IMR-90 (cell line): ENCODE data around the gene FAM89A.

Source experiments
- BHLHE40 ChIP-seq: fragments of 150-350 bp; IDR thresholded peaks from 2 replicates; pipeline ENCODE4 v1.6.1; 2016; ENCODE audit warnings: mild to moderate bottlenecking, low read depth, low read length
- CEBPB ChIP-seq: IDR thresholded peaks from 2 replicates; pipeline ENCODE4 v1.6.1; 2012; ENCODE audit warnings: low read depth, low read length, improper control_type of control experiment
- CHD1 ChIP-seq: IDR thresholded peaks from 2 replicates; pipeline ENCODE4 v1.6.1; 2012; ENCODE audit warnings: low read depth, low read length, improper control_type of control experiment
- MAFK ChIP-seq: IDR thresholded peaks from 2 replicates; pipeline ENCODE4 v1.6.1; 2012; ENCODE audit warnings: low read depth, low read length, improper control_type of control experiment
- MAZ ChIP-seq: IDR thresholded peaks from 2 replicates; pipeline ENCODE4 v1.6.1; 2012; ENCODE audit warnings: low read depth, mild to moderate bottlenecking, low read length, improper control_type of control experiment, moderate library complexity, borderline replicate concordance
- NFE2L2 ChIP-seq: fragments of 150-350 bp; IDR thresholded peaks from 2 replicates; pipeline ENCODE4 v1.6.1; 2016; ENCODE audit warnings: low read depth, mild to moderate bottlenecking, low read length
- POLR2A ChIP-seq: IDR thresholded peaks from 2 replicates; pipeline ENCODE4 v1.6.1; 2012; ENCODE audit warnings: mild to moderate bottlenecking, low read depth, low read length
- RCOR1 ChIP-seq: IDR thresholded peaks from 2 replicates; pipeline ENCODE4 v1.6.1; 2012; ENCODE audit warnings: mild to moderate bottlenecking, low read length, improper control_type of control experiment; ENCODE audit not compliant: insufficient replicate concordance
- RFX5 ChIP-seq: IDR thresholded peaks from 2 replicates; pipeline ENCODE4 v1.8.0; 2012; ENCODE audit warnings: low read depth, mild to moderate bottlenecking, low read length, moderate library complexity
- SMC3 ChIP-seq: fragments of 150-350 bp; IDR thresholded peaks from 2 replicates; pipeline ENCODE4 v1.6.1; 2016; ENCODE audit warnings: low read depth, mild to moderate bottlenecking, antibody characterized with exemption, low read length, moderate library complexity
- TF ChIP-seq, protein P1 (sequence below): fragments of 150-350 bp; IDR thresholded peaks from 2 replicates; pipeline ENCODE4 v1.6.1; 2016; ENCODE audit warnings: low read depth, mild to moderate bottlenecking, low read length, moderate library complexity, borderline replicate concordance
- TF ChIP-seq, protein P2 (sequence below): conservative IDR thresholded peaks from 2 replicates; pipeline ENCODE4 v1.5.1; 2012; ENCODE audit warnings: mild to moderate bottlenecking, low read depth, low read length, improper control_type of control experiment

DNA sequence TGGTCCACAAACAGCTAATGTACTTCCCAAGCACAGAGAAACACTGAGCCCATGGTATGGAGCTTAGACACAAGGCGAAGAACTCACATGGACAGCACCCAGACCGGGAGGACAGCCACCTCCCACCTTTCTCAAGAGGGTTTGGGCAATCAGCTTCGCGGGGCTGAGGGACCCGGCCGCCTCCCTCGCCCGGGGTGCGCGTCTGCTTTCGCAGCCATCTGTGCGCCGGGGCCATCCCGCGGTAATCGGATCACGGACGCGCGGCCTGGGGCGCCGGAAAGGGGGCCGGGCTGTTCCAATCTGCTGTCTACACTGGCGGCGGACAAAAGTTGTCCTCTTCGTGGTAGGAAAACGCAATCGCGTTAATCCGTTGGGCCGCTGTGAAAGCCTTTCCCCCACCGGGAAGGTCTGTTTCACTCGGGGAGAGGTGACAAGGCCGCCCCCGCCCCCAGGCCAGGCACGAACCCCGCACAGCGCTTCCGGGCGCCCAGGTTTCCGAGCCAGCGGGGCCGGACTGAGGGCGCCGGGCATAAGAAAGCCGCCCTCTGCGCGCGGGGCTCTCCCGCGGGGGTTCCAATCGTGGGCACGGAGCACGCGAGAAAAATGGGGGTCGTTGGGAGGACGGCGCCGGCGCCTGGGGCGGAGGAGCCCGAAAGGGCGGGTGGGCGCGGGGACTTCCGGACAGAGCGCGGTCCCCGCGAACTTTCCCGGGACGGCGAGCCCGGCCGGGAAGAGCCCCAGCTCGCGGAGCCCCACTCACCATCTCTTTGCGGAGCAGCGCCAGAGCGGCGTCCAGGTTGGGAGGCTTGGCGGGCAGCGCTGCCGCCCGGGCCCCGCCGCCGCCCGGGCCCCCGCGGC is 664 bp downstream of the FAM89A start:
- TF ChIP-seq, protein P1, sequence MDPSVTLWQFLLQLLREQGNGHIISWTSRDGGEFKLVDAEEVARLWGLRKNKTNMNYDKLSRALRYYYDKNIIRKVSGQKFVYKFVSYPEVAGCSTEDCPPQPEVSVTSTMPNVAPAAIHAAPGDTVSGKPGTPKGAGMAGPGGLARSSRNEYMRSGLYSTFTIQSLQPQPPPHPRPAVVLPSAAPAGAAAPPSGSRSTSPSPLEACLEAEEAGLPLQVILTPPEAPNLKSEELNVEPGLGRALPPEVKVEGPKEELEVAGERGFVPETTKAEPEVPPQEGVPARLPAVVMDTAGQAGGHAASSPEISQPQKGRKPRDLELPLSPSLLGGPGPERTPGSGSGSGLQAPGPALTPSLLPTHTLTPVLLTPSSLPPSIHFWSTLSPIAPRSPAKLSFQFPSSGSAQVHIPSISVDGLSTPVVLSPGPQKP = no peak
- TF ChIP-seq, protein P2, sequence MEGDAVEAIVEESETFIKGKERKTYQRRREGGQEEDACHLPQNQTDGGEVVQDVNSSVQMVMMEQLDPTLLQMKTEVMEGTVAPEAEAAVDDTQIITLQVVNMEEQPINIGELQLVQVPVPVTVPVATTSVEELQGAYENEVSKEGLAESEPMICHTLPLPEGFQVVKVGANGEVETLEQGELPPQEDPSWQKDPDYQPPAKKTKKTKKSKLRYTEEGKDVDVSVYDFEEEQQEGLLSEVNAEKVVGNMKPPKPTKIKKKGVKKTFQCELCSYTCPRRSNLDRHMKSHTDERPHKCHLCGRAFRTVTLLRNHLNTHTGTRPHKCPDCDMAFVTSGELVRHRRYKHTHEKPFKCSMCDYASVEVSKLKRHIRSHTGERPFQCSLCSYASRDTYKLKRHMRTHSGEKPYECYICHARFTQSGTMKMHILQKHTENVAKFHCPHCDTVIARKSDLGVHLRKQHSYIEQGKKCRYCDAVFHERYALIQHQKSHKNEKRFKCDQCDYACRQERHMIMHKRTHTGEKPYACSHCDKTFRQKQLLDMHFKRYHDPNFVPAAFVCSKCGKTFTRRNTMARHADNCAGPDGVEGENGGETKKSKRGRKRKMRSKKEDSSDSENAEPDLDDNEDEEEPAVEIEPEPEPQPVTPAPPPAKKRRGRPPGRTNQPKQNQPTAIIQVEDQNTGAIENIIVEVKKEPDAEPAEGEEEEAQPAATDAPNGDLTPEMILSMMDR = no peak
- no peak for TF ChIP-seq CEBPB
- TF ChIP-seq RCOR1 = no peak
- TF ChIP-seq MAFK = no peak
- TF ChIP-seq POLR2A = no peak
- TF ChIP-seq RFX5 = no peak
- no peak for TF ChIP-seq NFE2L2
- TF ChIP-seq SMC3 = no peak
- TF ChIP-seq CHD1 = no peak
- TF ChIP-seq MAZ = no peak; the same call in 1 of the 2 replicates
- no peak for TF ChIP-seq BHLHE40
